Activated CD4-positive, CD25-positive, alpha-beta regulatory T cell (primary cell): ENCODE results near the gene CCDC33.

ENCODE experiments used
- DNase-seq, 4 experiments: peaks; one replicate each; lab custom pipeline; 2025; lab: John Stamatoyannopoulos, UW

Gene CCDC33

DNA sequence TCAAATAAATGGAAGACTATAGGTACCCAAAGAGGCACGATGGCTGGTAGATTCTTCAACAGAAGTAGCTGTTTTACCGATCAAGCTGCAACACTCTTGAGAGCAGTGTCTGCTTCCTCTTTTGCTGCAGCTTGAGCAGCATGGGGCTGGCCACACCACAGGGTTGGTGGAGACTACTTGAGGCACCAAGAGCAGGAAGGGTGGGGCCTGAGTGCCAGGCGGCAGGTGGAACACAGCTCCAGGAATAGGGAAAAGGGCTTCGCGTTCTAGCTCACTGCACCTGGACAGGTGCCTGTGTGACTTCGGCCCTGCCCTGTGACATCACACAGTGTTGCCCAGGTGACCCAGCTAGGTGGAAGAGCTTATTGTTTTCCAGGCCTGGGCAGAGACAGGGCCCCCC is at the start of gene CCDC33:
TSS of gene CCDC33 (plus strand) at position 365 of the 400 bp plus-strand sequence. CDS start 394 bp downstream, outside the sequence.
- DNase-seq, result no peak

DNA sequence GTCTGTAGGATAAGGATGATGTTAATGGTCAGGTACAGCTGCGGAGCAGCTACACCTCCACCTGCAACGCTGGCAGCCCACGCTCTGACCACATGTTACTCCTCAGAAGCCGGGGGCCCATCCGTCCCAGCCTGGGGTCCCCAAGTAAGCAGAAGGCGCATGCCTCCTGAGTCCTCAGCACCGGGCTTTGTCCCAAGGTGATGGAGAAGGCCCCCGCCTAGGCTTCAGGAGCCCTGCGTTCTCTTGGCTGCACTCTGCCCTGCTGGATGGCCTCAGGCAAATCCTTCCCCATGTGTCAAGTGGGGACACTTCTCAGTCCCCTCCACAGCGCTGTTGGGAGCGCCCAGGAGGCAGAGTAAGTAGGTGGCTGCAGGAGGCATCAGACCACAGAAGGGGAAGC is 47.9 kb upstream of the CCDC33 start:
- no peak for DNase-seq

DNA sequence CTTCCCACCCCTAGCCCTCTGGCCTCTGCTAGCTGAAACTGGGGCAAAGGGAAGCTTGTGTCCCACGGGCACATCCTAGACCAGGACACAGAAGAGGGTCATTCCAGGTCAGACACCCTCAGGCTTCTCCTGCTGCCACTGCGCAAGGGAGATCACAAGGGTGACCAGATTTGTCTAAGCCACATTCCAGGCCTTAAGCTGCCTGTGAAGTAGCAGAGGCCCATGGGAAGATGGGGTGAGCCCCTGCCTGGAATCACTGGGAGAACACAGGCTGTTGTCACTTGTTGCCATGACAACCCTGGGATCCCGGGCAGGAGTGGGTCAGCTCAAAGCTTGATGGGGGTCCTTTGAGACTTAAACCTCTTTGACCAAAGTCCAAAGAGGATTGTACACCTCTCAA is 44.3 kb upstream of the CCDC33 start:
- no peak for DNase-seq

DNA sequence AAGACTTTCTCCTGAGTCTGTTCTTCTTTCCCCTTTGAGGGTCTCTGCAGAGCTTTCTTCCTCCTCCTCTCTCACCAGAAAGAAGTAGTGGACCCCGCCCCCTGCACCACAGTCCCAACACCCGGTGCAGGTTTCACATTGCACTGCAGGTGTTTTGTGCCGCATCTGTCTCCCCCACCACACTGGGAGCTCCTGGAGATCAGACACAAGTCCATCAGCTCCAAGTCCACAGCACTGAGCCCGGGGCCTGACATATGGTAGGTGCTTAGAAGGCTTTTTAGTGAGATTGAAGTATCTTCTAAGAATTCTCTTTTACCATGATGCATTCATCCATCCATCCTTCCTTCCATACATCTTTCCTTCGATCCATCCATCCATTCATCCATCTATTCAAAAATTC is 43.4 kb upstream of the CCDC33 start:
- no peak for DNase-seq

DNA sequence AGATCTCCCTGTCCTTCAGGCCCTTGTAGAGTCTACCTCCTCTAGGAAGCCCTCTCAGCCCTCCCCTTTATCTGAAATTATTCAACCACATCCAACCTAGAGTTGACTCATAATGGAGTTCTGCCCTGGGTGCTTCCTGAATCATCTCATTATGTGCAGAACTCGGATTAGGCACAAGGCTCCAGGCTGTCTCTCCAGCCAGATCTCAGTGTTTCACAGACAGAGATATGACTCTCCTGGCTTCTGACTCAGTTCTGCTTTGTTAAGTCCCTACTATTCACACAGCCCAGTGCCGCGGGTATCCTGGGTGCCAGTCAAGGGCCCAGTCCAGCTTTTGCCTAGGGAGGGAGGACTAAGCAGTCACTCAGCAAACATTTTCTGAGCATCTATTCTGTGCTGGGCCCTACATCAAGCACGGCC is 42.8 kb upstream of the CCDC33 start:
- DNase-seq, result no peak

DNA sequence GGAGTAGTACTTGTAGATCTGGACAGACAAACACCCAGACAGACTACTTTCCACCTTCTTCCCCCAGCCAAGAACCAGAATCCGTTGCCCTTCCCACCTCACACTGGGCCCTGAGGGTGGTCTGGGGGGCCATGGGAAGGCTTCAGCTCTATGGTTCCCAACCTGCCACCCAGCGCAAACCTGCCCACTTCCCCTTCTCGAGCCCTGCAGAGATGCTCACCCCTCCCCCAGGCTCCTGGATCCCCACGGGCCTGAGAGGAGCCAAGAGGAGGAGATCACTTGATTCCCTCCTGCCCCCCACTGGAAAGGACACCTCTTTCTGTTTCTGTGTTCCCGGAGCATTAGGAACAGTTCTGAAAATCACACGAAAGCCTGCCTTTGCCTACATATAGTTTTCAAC is 42.2 kb upstream of the CCDC33 start:
- DNase-seq, result no peak

DNA sequence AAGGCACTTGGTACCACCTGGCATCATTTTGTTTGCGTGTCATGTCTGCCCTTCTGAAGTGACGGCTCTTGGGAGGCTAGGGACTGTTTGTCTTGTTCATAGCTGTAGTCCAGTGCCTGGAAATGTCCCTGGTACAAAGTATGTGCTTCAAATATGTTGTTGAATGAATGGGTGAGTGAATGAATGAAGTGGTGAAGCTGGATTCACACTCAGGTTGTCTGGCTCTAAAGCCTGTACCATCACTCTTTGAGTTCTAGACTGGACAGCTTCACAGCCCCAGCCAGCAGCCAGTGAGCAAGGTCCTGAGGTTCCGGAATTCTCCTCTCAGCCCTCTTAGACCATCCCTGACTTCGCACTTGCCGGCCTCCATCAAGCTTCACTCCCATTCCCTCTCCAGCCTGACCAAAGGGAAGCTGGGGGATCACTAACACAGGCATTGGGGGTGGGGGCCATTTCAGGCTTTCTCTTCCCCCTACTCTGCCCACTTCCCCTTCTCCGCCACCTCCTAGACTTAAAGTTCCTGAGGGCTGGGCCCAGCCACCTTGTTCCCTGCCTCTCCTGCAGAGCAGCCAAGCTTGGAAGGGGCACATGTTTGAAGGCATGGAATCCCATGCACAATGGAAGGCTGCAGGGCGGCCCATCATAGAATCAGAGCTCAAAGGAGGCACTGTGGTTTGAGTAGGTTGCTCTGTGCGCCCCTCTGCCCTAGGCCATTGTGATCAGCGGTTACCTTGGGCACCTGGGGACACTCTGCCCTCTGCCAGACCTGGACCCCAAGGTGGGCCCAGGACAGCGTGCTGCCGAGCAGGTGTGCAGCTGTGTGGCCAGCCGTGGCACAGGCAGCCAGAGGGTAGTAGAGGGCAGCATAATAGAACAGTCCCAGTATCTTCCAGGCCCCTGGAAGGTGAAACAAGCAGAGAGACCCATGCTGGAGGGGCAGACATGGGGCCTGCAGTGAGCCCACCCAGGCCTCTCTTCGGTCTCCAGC is 41.3 kb upstream of the CCDC33 start:
- no peak for DNase-seq

DNA sequence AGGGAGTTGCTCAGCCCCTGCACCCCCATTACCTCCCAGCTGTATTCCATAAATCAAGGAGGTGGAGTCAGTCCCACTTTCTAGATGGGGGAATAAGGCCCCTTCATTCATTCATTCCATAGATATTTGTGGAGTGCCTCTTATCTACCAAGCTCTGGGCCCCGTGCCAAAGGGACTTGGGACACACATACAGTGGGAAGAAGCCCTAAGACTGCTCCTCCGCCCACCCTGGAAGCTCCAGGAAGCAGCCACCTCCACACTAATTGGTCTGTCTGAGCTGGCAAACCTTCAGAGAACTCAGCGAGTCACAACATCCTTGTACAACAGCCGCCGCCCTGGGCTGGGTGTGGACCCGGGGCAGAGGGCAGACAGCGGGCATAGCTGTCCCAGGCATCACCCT is 40.0 kb upstream of the CCDC33 start:
- no peak for DNase-seq

DNA sequence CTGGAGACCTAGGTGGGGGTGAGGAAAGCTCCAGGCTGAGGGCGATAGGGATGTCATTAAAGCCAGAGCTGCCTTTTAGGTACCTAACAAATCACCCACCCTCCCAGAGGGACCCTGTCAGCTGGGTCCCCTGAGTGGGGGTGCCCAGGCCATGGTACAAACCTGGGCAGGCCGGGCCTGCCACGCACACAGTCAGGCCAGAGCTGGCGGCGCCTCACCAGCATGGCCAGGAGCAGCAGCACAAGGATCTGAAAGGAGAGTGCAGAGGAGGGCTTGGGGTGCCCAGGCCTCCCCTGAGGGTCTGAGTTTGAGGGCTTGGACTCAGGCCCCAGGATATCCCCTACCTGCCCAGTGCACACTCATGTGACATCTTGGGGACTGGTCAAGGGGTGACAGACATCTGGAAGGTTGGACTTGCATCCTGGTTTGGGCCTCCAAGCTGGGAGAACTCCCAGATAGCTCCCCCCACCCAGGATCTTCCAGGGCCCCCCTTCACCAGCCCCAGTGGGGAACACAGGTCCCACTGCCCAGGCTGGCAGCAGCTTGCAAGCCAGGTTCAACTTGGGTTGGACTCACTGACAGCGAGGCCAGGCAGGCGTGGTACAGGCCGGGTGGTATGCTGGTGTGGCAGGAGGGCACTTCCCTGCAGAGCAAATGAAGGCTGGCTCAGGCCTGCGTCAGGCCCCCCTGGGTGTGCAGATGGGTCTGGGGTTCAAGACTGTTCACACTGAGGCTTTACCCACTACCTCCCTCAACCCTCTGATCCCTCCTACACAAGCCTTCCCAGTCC is 38.8 kb upstream of the CCDC33 start:
- DNase-seq, result no peak

DNA sequence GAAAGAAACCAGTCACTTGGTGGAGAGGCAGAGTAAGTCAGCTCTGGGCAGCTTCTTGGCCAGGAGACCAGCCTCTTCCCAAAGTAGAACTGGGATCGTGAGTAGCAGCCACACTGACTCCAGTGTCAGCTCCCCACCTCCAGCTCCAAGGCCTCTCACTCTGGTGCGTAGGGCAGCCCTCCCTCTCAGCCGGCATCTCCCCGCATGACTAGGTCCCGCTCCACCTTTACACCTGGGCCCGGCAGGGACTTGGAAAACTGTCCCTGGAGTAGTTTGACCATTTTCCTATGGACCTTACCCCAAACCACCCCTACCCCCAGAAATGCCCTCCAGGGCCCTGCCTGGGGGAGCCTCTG is 36.9 kb upstream of the CCDC33 start:
- no peak for DNase-seq

DNA sequence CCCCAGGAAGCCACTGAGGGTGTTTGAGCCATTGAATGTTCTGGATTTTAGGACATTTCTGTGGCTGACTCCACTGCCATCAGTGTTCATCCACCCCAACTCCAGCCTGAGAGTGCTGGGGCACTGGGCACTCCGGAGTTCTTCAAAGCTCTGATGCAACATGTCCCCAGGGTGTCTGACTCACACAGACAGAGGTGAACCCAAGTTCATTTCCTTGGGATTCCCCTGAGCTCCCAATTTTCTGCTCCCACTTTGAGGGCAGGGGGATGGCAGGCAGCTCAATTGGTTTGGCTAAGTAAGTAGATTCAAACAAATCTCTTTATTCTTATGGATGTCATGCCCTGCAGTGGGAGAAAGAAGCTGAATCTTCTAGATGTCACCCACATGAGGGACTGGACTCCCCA is 35.7 kb upstream of the CCDC33 start:
- no peak for DNase-seq

DNA sequence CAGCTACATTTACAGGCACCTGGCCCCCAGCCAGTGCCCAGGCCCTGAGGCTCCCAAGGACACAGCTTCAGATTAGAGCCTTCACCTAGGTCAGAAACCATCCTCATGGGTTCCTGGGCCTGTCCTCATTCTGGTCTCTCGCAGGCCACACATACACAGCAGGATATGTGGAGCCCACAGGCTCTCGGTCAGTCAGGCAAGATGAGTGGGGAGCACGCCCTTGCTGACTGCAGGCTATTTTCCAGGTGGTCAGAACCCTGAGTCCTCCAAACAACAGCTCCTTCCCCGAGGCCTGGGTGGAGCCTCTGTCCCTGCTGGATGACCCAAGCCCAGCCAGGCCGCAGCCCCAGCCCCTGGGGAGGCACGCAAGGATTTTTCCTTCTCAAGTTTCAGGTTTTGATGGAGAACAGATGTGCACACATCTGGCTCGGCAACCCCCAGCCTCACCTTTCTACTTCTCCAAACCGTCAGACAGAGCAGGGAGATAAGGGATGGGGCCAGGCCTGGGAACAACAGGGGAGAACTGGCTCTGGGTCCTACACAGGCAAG is 35.2 kb upstream of the CCDC33 start:
- DNase-seq, result no peak

DNA sequence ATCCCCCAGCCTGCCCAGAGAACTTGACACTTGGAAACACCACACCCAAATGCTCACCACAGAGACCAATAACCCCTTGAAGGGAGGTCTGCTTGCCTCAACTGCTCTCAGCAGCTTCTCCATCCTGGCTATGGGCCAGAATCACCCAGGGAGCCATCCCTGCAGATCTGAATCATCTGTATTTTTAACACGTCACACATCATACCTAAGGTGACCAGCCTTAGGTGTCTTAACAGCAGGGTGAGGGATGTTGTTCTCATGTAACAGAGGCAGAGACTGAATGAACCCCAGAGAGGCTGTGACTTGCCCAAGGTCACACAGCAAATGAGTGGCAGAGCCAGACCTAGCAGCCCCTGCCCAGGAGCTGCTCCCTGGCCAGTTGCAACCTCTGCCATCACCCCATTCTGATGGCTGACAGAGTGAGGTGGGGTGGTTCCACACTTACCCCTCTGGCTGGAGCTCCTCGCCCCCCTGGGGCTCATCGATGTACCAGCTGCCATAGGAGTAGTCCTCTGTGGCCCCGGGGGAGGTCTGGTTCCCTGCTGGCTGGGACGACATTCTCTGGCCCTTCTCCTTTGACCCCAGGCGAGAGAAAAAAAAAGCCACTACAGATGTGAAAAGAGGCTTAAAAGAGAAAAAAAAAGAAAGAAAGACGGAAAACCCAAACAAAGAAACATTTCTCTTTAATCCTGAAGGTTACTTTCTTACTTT is 34.3 kb upstream of the CCDC33 start:
- DNase-seq, result no peak

DNA sequence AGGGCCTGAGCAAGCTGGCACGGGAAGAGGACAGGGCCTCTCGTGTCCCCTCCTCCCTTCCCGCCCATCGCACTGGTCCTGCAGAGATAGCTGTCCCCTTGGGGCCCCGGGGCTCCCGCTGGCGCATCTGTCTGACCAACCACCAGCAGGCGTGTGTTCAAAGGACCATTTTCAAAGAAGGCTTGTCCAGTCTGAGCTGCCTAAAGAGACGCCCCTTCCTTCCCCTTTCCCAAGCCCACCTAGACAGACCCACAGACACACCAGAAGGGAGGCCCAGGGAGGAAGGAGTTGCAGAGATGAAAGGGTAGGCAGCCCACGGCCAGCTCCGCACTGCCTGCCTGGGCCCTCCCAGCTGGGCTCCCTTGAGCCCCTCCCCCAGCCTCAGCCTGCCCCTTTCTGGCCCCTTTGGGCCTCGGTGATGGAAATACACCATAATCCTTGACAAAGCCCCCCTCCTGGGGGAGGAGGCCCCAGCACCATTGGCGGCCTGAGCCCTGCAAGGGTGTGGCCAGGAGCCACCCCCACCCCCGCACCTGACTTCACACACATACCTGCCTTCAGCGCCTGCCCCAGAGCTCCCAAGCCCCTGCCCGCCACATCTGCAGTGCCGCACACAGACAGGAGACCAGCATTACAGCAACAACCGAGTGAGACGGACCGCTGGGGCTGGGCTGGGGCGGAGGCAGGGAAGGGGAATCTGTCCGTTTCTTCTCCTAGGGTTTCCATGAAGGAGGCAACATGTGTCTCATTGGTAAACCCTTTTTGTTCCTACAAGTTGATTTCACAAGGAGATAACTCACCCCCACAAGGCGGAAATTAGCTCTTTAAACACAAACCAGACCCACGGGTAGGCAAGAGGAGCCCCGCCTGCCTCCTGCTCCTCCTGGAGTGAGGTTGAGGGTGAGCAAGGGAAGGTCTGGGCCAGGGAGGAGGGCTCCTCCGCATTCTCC is 33.4 kb upstream of the CCDC33 start, which contains the start of gene STRA6:
TSS of gene STRA6 (minus strand) at position 336 of the 950 bp plus-strand sequence. CDS start 520 bp downstream, outside the sequence.
- DNase-seq, result no peak

DNA sequence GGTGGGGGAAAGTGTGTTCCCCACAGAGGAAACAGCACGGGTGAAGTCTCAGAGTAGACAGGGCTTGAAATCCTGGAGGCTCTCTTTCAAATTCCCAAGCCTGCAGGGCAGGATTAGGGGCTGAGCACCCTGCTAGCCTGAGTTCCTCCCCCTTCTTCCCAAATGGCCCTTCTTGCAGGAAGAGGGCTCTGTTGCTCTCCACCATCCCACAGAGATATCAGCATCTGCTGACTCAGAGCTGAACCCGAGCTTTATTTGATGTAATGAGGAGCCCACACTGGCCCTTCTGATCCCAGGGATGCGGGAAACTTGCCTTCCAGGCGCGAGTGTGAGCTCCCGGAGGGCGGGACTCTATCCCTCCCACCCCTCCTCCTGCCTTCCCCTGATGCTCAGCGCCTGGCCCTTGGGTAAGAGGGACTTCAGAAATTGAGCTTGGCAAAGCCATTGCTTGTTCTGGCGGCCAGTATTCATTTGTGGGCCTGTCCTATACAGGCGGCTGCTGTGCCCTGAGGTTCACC is 32.2 kb upstream of the CCDC33 start:
- DNase-seq, result no peak

DNA sequence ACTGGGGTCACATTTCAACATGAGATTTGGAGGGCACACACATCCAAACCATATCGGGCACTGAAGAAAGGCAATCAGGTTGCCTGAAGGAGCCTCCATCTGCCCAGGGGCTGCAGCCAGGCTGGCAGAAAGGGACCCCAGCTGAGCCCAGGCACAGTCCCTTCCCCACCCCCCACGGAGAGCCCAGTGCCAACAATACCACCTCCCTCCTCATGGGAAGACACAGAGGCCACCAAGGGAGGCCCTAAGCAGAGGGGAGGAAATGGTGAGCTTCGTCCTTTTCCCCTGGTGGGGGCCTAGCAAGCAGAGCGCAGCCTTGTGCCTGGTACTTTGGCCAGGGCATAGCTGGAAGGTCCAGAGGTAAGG is 30.6 kb upstream of the CCDC33 start:
- DNase-seq, result no peak

DNA sequence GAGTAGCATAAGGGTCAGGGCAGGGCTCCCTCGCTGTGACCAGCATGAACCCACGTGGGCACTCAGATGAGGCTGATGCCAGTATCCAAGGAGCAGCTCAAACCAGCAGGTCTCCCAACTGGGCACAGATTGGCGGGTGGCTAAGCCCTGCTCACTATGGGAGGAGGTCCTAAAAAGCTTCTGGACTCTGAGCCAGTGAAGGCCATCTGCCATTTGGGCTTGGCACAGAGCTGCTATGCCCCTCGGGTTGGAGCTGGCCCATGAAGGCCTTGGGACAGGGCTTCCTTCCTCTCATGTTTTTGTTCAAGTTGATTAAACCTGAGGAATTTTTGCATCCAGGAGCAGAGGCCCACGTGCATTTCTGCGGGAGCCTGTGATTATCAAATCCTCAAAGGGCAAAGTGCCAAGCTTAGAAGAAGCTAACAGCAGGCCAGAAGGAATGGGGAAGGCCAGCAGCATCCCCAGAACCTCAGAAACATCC is 29.3 kb upstream of the CCDC33 start:
- no peak for DNase-seq

DNA sequence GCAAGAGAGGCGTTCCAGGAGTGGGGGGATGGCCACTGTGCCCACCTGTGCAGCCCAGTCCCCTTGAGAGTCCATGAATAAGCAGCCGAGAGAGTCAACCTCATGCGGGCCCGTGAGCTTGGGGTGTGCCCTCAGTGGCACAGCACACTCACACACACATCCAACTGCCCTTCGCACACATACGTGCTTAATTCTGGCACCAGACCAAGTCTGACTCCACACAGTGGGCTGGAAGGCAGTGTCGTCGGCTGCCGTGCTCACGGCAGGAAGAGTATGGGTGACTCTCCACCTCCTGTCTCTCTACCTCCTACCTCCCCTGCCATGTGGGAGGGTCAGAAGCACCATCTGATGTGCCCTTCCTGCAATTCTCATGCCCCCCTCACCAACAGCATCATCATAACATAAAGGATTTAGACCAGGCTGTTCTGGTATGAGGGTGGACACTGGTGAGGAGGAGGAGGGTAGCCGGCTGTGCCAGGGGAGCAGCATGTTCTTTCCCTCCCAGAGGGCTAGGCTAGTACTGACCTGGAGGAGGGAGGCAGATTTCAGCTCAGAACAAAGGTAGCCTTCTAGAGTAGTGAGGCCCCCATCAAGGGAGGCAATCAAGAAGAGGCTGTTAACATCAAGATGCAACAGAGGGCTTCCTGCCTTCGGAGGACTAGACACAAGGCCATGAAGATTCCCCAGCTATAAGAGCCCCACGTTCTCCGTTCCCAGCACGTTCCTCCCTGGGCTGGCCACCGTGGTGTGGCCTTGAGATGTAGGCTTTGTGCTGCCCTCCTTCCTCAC is 28.3 kb upstream of the CCDC33 start:
- DNase-seq, result no peak

DNA sequence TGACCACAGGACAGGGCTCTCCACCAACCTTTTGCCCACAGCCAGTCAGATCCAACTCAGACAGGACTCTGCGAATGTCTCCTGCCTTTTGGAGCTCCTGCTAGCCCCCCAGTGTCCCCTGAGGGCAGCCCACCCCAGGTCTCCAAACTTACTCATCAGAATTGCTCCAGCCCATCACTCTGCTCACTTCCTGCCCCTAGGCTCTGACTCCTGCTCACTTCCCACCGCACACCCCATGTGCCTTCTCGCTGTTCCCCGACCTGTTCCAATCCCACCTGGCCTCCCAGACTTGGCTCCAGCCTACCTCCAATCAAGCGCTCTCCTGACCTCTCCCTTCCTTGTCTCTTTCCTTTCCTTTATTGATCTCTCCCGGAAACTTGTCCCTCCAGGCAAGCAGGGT is 27.6 kb upstream of the CCDC33 start:
- DNase-seq, result no peak
